Measurements from ENCODE around the gene ZSCAN30.

Gene ZSCAN30
- 11.8 to 18.0 (median 12.3) reads per million in 3 donors for total RNA-seq

GRCh38 chr18:35290094-35290735, at the start of gene ZSCAN30:
Gene ZSCAN30, minus strand, starts transcription at chr18:35290229. Its CDS starts 25,877 bp downstream, at chr18:35264352.
- peak; percentile 91 to 94 (median 91) for DNase-seq
- H3K36me3 ChIP-seq (ENCODE audit: control insufficient read depth, insufficient read depth, low read length): no peaks in the 10 kb centered on the region
- peaks cover 6% of the 10 kb centered on the region for H3K4me1 ChIP-seq (ENCODE audit: control insufficient read depth, insufficient read depth, low read length, poor library complexity, severe bottlenecking)
- H3K27me3 ChIP-seq (replicated peaks; ENCODE audit: control insufficient read depth, insufficient read depth, low read length, poor library complexity, severe bottlenecking): no peaks in the 10 kb centered on the region
- H3K4me3 ChIP-seq (ENCODE audit: insufficient read depth, low read depth, low read length, poor library complexity, severe bottlenecking): peak within 1 kb of the TSS; percentile 70
- H3K27ac ChIP-seq (ENCODE audit: insufficient read depth, low read length, poor library complexity, severe bottlenecking): peak within 1 kb of the TSS; percentile 71
- no peaks in the 10 kb centered on the region for H3K9me3 ChIP-seq (ENCODE audit: control insufficient read depth, low read length)

- Histone ChIP-seq H3K27me3 (replicated peaks; ENCODE audit: control insufficient read depth, insufficient read depth, low read length, poor library complexity, severe bottlenecking) (no peaks in the 10 kb centered on the region), H3K36me3 (ENCODE audit: control insufficient read depth, insufficient read depth, low read length) (peaks cover 83% of the 10 kb centered on the region), H3K4me1 (ENCODE audit: control insufficient read depth, insufficient read depth, low read length, poor library complexity, severe bottlenecking) (no peaks in the 10 kb centered on the region), H3K4me3 (ENCODE audit: insufficient read depth, low read depth, low read length, poor library complexity, severe bottlenecking) (no peak overlapping the region), H3K9me3 (ENCODE audit: control insufficient read depth, low read length) (no peaks in the 10 kb centered on the region), H3K27ac (ENCODE audit: insufficient read depth, low read length, poor library complexity, severe bottlenecking) (no peak overlapping the region)
- no peak for DNase-seq
Measured at GRCh38 chr18:35337286-35337685, 47.3 kb upstream of the ZSCAN30 start.

- Histone ChIP-seq H3K36me3 (ENCODE audit: control insufficient read depth, insufficient read depth, low read length) (peaks cover 84% of the 10 kb centered on the region), H3K4me3 (ENCODE audit: insufficient read depth, low read depth, low read length, poor library complexity, severe bottlenecking) (no peak overlapping the region), H3K4me1 (ENCODE audit: control insufficient read depth, insufficient read depth, low read length, poor library complexity, severe bottlenecking) (no peaks in the 10 kb centered on the region), H3K9me3 (ENCODE audit: control insufficient read depth, low read length) (no peaks in the 10 kb centered on the region), H3K27me3 (replicated peaks; ENCODE audit: control insufficient read depth, insufficient read depth, low read length, poor library complexity, severe bottlenecking) (no peaks in the 10 kb centered on the region), H3K27ac (ENCODE audit: insufficient read depth, low read length, poor library complexity, severe bottlenecking) (no peak overlapping the region)
- DNase-seq: no peak
Measured at GRCh38 chr18:35335866-35336265, 45.8 kb upstream of the ZSCAN30 start.

DNA sequence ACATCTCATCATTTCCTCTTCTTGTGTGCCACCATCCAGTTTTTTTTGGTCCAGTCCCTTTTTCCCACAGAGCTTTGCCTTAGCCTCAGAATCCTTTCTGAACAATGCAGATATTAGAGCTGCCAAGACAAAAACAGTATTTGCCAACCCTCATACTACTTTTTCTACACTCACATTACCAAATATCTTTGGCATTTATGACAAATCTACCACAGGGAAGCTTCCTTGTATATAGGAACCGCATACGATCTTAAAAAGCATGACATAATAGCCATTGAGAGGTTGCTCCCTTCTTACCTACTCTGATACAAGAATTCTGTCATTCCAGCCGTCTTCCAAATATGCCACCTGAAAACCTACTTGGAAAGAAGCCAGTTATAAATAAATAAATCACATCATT, 44.8 kb upstream of the ZSCAN30 start:
- Histone ChIP-seq H3K27me3 (replicated peaks; ENCODE audit: control insufficient read depth, insufficient read depth, low read length, poor library complexity, severe bottlenecking) (no peaks in the 10 kb centered on the region), H3K9me3 (ENCODE audit: control insufficient read depth, low read length) (no peaks in the 10 kb centered on the region), H3K36me3 (ENCODE audit: control insufficient read depth, insufficient read depth, low read length) (peaks cover 77% of the 10 kb centered on the region)

DNA sequence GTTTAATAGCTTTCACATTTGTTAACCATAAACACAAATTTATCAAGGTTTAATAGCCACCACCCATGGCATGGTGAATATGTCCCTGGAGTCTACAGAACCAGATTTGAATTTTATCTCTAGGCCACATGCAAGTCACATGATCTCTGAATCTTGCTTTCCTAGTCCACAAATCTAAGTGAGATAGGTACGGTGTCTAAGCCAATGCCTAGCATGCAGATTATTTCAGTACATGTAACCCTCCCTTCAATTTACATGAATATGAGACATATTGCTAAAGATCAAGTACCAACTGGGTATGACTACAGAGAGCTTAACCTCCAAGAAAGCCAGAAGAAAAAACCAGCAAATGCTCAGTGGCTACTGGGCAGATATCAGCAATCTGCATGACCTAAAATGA, 44.2 kb upstream of the ZSCAN30 start:
- Histone ChIP-seq H3K36me3 (ENCODE audit: control insufficient read depth, insufficient read depth, low read length) (peaks cover 71% of the 10 kb centered on the region), H3K27me3 (replicated peaks; ENCODE audit: control insufficient read depth, insufficient read depth, low read length, poor library complexity, severe bottlenecking) (no peaks in the 10 kb centered on the region), H3K9me3 (ENCODE audit: control insufficient read depth, low read length) (no peaks in the 10 kb centered on the region), H3K27ac (ENCODE audit: insufficient read depth, low read length, poor library complexity, severe bottlenecking) (no peak overlapping the region), H3K4me1 (ENCODE audit: control insufficient read depth, insufficient read depth, low read length, poor library complexity, severe bottlenecking) (no peaks in the 10 kb centered on the region), H3K4me3 (ENCODE audit: insufficient read depth, low read depth, low read length, poor library complexity, severe bottlenecking) (no peak overlapping the region)
- DNase-seq: no peak

More for the DNA sequence above, 44.8 kb upstream of the ZSCAN30 start:
- H3K4me1 ChIP-seq (ENCODE audit: control insufficient read depth, insufficient read depth, low read length, poor library complexity, severe bottlenecking): no peaks in the 10 kb centered on the region
- no peak overlapping the region for H3K4me3 ChIP-seq (ENCODE audit: insufficient read depth, low read depth, low read length, poor library complexity, severe bottlenecking)
- no peak for DNase-seq
- H3K27ac ChIP-seq (ENCODE audit: insufficient read depth, low read length, poor library complexity, severe bottlenecking): no peak overlapping the region

DNA sequence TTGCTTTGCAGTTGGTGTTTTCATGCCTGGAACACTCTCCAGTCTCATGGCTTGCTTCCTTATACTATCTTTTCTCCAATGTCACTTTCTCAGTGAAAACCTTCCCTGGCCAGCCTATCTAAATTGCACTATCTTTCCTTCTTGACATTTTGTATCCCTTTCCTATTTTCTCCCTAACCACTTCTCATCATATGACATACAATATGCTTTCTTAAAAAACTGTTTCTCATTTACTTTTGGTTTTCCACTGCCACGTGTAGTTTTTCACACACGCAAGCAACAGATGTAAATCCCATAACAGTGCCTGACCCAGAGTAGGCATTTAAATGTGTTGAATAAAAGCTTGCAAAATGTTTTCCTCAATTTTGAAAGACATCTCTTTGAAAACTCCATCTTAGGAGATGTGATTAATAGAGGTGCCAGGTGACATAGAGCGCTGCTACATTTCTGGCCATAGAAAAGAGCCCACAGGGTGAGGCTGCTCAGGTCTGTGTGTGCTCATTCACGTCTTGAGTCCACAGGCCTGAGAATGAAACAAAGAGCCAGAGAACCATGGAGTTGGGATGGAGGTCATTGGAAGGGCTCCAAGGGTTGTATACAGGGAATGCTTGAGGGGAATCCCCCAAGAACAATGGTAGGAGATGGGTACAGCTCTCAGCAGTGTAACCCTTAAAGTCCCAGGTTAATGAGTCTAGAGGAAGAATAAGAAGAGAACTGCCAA, 41.5 kb upstream of the ZSCAN30 start:
- no peaks in the 10 kb centered on the region for H3K4me1 ChIP-seq (ENCODE audit: control insufficient read depth, insufficient read depth, low read length, poor library complexity, severe bottlenecking)
- no peak for DNase-seq
- H3K9me3 ChIP-seq (ENCODE audit: control insufficient read depth, low read length): no peaks in the 10 kb centered on the region
- peaks cover 44% of the 10 kb centered on the region for H3K36me3 ChIP-seq (ENCODE audit: control insufficient read depth, insufficient read depth, low read length)
- no peak overlapping the region for H3K4me3 ChIP-seq (ENCODE audit: insufficient read depth, low read depth, low read length, poor library complexity, severe bottlenecking)
- no peak overlapping the region for H3K27ac ChIP-seq (ENCODE audit: insufficient read depth, low read length, poor library complexity, severe bottlenecking)
- no peaks in the 10 kb centered on the region for H3K27me3 ChIP-seq (replicated peaks; ENCODE audit: control insufficient read depth, insufficient read depth, low read length, poor library complexity, severe bottlenecking)

GRCh38 chr18:35328868-35329267, 38.8 kb upstream of the ZSCAN30 start:
- H3K27ac ChIP-seq (ENCODE audit: insufficient read depth, low read length, poor library complexity, severe bottlenecking): no peak overlapping the region
- H3K9me3 ChIP-seq (ENCODE audit: control insufficient read depth, low read length): no peaks in the 10 kb centered on the region
- no peak for DNase-seq
- peaks cover 21% of the 10 kb centered on the region for H3K36me3 ChIP-seq (ENCODE audit: control insufficient read depth, insufficient read depth, low read length)
- no peaks in the 10 kb centered on the region for H3K27me3 ChIP-seq (replicated peaks; ENCODE audit: control insufficient read depth, insufficient read depth, low read length, poor library complexity, severe bottlenecking)
- H3K4me1 ChIP-seq (ENCODE audit: control insufficient read depth, insufficient read depth, low read length, poor library complexity, severe bottlenecking): no peaks in the 10 kb centered on the region
- H3K4me3 ChIP-seq (ENCODE audit: insufficient read depth, low read depth, low read length, poor library complexity, severe bottlenecking): no peak overlapping the region

GRCh38 chr18:35326695-35327387, 36.8 kb upstream of the ZSCAN30 start:
- H3K9me3 ChIP-seq (ENCODE audit: control insufficient read depth, low read length): no peaks in the 10 kb centered on the region
- H3K36me3 ChIP-seq (ENCODE audit: control insufficient read depth, insufficient read depth, low read length): peaks cover 7% of the 10 kb centered on the region
- no peaks in the 10 kb centered on the region for H3K4me1 ChIP-seq (ENCODE audit: control insufficient read depth, insufficient read depth, low read length, poor library complexity, severe bottlenecking)
- no peak overlapping the region for H3K27ac ChIP-seq (ENCODE audit: insufficient read depth, low read length, poor library complexity, severe bottlenecking)
- no peaks in the 10 kb centered on the region for H3K27me3 ChIP-seq (replicated peaks; ENCODE audit: control insufficient read depth, insufficient read depth, low read length, poor library complexity, severe bottlenecking)
- no peak overlapping the region for H3K4me3 ChIP-seq (ENCODE audit: insufficient read depth, low read depth, low read length, poor library complexity, severe bottlenecking)
- DNase-seq: no peak

- Histone ChIP-seq H3K4me3 (ENCODE audit: insufficient read depth, low read depth, low read length, poor library complexity, severe bottlenecking) (no peak overlapping the region), H3K4me1 (ENCODE audit: control insufficient read depth, insufficient read depth, low read length, poor library complexity, severe bottlenecking) (no peaks in the 10 kb centered on the region), H3K27me3 (replicated peaks; ENCODE audit: control insufficient read depth, insufficient read depth, low read length, poor library complexity, severe bottlenecking) (no peaks in the 10 kb centered on the region), H3K36me3 (ENCODE audit: control insufficient read depth, insufficient read depth, low read length) (no peaks in the 10 kb centered on the region), H3K27ac (ENCODE audit: insufficient read depth, low read length, poor library complexity, severe bottlenecking) (no peak overlapping the region), H3K9me3 (ENCODE audit: control insufficient read depth, low read length) (no peaks in the 10 kb centered on the region)
- DNase-seq: no peak
Measured at GRCh38 chr18:35324926-35325655, 35.1 kb upstream of the ZSCAN30 start.
